ENCODE results near the gene MKNK1. TPM values are rescaled to one million over a fixed set of nuclear protein-coding genes. Genes with fewer than 3 reads are reported as not detected.

MKNK1 gene
- total RNA-seq, 1 experiment from 2014 or later, result 12.9 TPM

DNA sequence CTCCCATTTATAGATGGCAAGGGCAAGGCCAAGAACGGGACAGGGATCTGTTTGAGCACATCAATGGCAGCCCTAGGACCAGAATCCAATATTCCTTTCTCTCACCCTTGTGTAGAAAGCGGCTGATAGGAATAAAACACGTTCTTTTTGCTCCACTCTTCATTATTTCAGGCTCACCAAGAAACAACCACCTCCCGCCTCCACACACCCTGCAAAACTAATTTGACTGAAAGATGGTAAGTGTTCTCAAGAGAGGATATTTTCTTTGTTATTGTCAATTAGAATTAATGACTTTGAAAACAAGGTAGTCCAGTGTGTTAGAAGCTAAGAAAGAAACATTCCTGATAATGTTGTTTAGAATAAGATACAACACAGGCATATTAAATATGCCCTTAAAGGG, 40.7 kb downstream of the MKNK1 start:
- no peaks in the 10 kb centered on the region for H3K9me3 Mint-ChIP-seq
- no peak overlapping the region for H3K27ac Mint-ChIP-seq
- Histone ChIP-seq H3K27ac (ENCODE audit: insufficient read length, low read depth, low read length) (no peak overlapping the region), H3T11ph (ENCODE audit: low read length) (no peak overlapping the region), H4K8ac (replicated peaks; ENCODE audit: insufficient read length, low read depth, low read length) (no peak overlapping the region), H3K27me3 (ENCODE audit: insufficient read depth, low read length) (no peaks in the 10 kb centered on the region), H3K23ac (ENCODE audit: insufficient read length, low read depth, low read length) (no peak overlapping the region), H3K23me2 (ENCODE audit: insufficient read length, low read depth, low read length, poor library complexity, severe bottlenecking) (no peaks in the 10 kb centered on the region), H2AK5ac (ENCODE audit: insufficient read length, low read length) (no peak overlapping the region), H3K18ac (ENCODE audit: insufficient read length, low read depth, low read length) (no peak overlapping the region), H2BK120ac (ENCODE audit: low read depth, low read length, poor library complexity, severe bottlenecking) (no peak overlapping the region), H2BK20ac (ENCODE audit: low read depth, low read length, poor library complexity, severe bottlenecking) (no peak overlapping the region), H3K4me1 (ENCODE audit: insufficient read depth, low read length) (no peaks in the 10 kb centered on the region), H3K9ac (ENCODE audit: extremely low read depth, insufficient read length, low read length) (no peak overlapping the region), H3K9me3 (ENCODE audit: control insufficient read depth, low read depth, low read length) (no peaks in the 10 kb centered on the region), H4K20me1 (ENCODE audit: control insufficient read depth, insufficient read depth, insufficient read length) (no peaks in the 10 kb centered on the region), H3K56ac (ENCODE audit: insufficient read length, low read depth, low read length) (no peak overlapping the region), H3K4ac (ENCODE audit: low read depth, low read length) (no peak overlapping the region), H2BK15ac (ENCODE audit: low read depth, low read length) (no peak overlapping the region), H4K91ac (ENCODE audit: insufficient read length, low read depth, low read length) (no peak overlapping the region), H2AFZ (ENCODE audit: low read length) (no peak overlapping the region), H3K79me2 (ENCODE audit: insufficient read depth, low read length) (no peaks in the 10 kb centered on the region), H2BK12ac (ENCODE audit: insufficient read length, low read depth, low read length) (no peak overlapping the region), H4K5ac (ENCODE audit: insufficient read length, low read depth, low read length) (no peak overlapping the region), H3K4me2 (ENCODE audit: insufficient read depth, insufficient read length, low read length) (no peak overlapping the region), H3K14ac (ENCODE audit: insufficient read depth, low read length) (no peak overlapping the region), H3K79me1 (ENCODE audit: insufficient read depth, low read depth, low read length, poor library complexity, severe bottlenecking) (no peaks in the 10 kb centered on the region), H2BK5ac (ENCODE audit: insufficient read length, low read length) (no peak overlapping the region)
- H3K27me3 Mint-ChIP-seq (ENCODE audit: low read depth), result no peaks in the 10 kb centered on the region
- peaks cover 0 to 6% (median 3%) of the 10 kb centered on the region in 3 experiments; a peak in 2 of 7 replicates for H3K36me3 Mint-ChIP-seq (ENCODE audit: insufficient read depth in 1 of 3, low read depth in 3 of 3)
- DNase-seq, result no peak
- WGBS (ENCODE audit: extremely low coverage, insufficient read length, low lambda C conversion rate), result no CpG with 5 or more reads among the region's 4 CpGs
- H3K4me3 Mint-ChIP-seq, result no peak overlapping the region
- H3K4me1 Mint-ChIP-seq, result peaks cover 3 to 9% of the 10 kb centered on the region in 2 experiments
- TF ChIP-seq, protein P1, sequence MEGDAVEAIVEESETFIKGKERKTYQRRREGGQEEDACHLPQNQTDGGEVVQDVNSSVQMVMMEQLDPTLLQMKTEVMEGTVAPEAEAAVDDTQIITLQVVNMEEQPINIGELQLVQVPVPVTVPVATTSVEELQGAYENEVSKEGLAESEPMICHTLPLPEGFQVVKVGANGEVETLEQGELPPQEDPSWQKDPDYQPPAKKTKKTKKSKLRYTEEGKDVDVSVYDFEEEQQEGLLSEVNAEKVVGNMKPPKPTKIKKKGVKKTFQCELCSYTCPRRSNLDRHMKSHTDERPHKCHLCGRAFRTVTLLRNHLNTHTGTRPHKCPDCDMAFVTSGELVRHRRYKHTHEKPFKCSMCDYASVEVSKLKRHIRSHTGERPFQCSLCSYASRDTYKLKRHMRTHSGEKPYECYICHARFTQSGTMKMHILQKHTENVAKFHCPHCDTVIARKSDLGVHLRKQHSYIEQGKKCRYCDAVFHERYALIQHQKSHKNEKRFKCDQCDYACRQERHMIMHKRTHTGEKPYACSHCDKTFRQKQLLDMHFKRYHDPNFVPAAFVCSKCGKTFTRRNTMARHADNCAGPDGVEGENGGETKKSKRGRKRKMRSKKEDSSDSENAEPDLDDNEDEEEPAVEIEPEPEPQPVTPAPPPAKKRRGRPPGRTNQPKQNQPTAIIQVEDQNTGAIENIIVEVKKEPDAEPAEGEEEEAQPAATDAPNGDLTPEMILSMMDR (conservative IDR thresholded peaks at IDR 0.05), result no peak

All from H9 (cell line).